ENCODE data around the gene EEF1AKMT3. TPM values are rescaled to one million over a fixed set of nuclear protein-coding genes. Genes with fewer than 3 reads are reported as not detected.

Gene EEF1AKMT3
- total RNA-seq, 3 donors from 2014 or later (not counting 1 experiment from before 2014, with no cell fraction given) = 1.3 to 2.6 (median 2.2) TPM

DNA sequence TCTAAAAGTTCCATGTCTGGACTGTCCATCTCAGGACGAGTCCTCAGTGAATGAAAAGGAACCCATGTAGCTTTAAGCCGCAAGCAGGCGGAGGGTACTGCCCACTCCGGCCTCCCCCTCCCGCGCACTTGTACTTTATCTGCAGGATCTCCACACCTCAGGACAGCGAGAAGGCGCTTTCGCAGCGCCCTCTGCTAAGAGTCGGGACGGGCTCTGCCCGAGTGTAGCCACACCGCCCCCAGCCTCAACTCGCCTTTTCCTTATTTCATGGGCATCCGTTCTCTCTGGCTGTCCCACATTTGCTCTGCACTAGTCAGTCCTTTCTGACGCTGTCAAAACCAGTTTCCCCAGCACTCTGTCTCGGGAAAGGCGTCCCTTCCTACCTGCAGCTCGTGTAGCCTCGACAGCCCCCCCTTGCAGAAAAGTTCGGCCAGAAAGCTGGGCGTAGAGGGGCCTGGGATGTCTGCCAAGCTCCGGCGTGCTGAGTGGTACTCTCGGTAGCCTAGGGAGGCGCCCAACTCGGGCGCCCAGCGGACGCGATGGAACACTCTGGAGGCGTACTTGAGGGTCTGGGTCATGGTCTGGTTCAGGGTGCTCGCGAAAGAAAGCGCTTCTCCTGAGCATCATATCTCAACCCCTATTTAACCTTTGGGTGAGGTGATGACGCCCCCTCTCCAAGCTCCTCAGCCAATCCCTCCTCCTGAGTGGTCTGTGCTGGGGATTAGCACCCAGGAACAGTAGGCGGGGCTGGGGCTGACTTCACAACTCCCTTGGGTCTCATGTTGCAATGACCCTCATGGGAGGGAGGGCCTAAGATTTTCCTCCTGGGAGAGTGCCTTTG, 5.7 kb upstream of the EEF1AKMT3 start, which contains the start of gene CYP27B1:
TSS of gene CYP27B1 (minus strand) at position 615 of the 841 bp plus-strand sequence. CDS start at position 578, 37 bp downstream.
- H3K9me3 Mint-ChIP-seq = no peaks in the 10 kb centered on the region
- no peaks in the 10 kb centered on the region for H3K36me3 Mint-ChIP-seq
- peaks cover 35% of the 10 kb centered on the region for H3K4me1 ChIP-seq (ENCODE audit: control insufficient read depth, insufficient read depth, low read length)
- H3K27ac Mint-ChIP-seq = peak within 1 kb of the TSS; percentile 31 to 36
- no peaks in the 10 kb centered on the region for H3K9me3 ChIP-seq (ENCODE audit: control insufficient read depth, insufficient read depth, low read length)
- peaks cover 27 to 31% of the 10 kb centered on the region in 2 donors for H3K4me1 Mint-ChIP-seq
- H3K4me3 ChIP-seq (ENCODE audit: low read length) = peak within 1 kb of the TSS; percentile 43
- no peak for TF ChIP-seq CTCF (IDR thresholded peaks at IDR 0.05)
- H3K27me3 ChIP-seq (ENCODE audit: control insufficient read depth, insufficient read depth, low read length) = peaks cover 41% of the 10 kb centered on the region
- peak; percentile 52 to 70 (median 58) for ATAC-seq
- peaks cover 40 to 44% of the 10 kb centered on the region in 2 donors for H3K27me3 Mint-ChIP-seq (ENCODE audit: low read depth in 2 of 2)
- peak in 1 of 2 donors; percentile 34 for DNase-seq
- intact Hi-C loops (cut with micrococcal nuclease) = no loop called here
- peak within 1 kb of the TSS; percentile 86 for H3K4me3 Mint-ChIP-seq
- 13% methylated on average over 38 of the region's 38 CpGs for WGBS (ENCODE audit: insufficient coverage)
- H3K27ac ChIP-seq (ENCODE audit: low read length) = no peak within 1 kb of the TSS
- no peaks in the 10 kb centered on the region for H3K36me3 ChIP-seq (ENCODE audit: control insufficient read depth, insufficient read depth, low read length)

DNA sequence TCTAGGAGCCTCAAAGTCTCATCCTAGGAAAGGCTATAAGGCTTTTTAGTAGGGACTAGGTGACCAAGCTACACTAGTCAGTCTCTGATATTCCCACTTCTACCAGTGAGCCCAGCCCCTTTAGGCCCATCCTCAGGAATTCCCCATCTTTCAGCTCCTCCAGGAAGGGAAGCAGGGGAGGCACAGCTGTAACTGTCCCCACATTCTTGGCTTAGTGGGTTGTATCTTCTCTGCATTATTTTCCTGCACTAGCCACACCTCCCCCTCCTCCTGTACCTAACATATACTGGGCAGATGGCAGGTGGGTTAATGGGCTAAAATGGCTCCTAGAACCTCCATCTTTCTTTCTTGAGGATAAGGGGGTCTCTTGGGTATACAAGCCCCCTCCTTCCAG, 5.1 kb upstream of the EEF1AKMT3 start:
- no peak for TF ChIP-seq CTCF (IDR thresholded peaks at IDR 0.05)
- Mint-ChIP-seq H3K27ac (no peak overlapping the region), H3K36me3 (no peaks in the 10 kb centered on the region), H3K9me3 (no peaks in the 10 kb centered on the region), H3K27me3 (ENCODE audit: low read depth in 2 of 2) (peaks cover 40 to 44% of the 10 kb centered on the region in 2 donors), H3K4me3 (no peak overlapping the region), H3K4me1 (peaks cover 31 to 35% of the 10 kb centered on the region in 2 donors)
- ATAC-seq (no peak), DNase-seq (no peak)
- intact Hi-C loops (cut with micrococcal nuclease) = no loop called here
- Histone ChIP-seq H3K36me3 (ENCODE audit: control insufficient read depth, insufficient read depth, low read length) (no peaks in the 10 kb centered on the region), H3K27ac (ENCODE audit: low read length) (no peak overlapping the region), H3K9me3 (ENCODE audit: control insufficient read depth, insufficient read depth, low read length) (no peaks in the 10 kb centered on the region), H3K4me3 (ENCODE audit: low read length) (no peak overlapping the region), H3K27me3 (ENCODE audit: control insufficient read depth, insufficient read depth, low read length) (peaks cover 41% of the 10 kb centered on the region), H3K4me1 (ENCODE audit: control insufficient read depth, insufficient read depth, low read length) (peaks cover 39% of the 10 kb centered on the region)

- Histone ChIP-seq H3K36me3 (ENCODE audit: control insufficient read depth, insufficient read depth, low read length) (no peaks in the 10 kb centered on the region), H3K9me3 (ENCODE audit: control insufficient read depth, insufficient read depth, low read length) (no peaks in the 10 kb centered on the region), H3K4me3 (ENCODE audit: low read length) (no peak overlapping the region), H3K27ac (ENCODE audit: low read length) (no peak overlapping the region), H3K4me1 (ENCODE audit: control insufficient read depth, insufficient read depth, low read length) (peaks cover 43% of the 10 kb centered on the region), H3K27me3 (ENCODE audit: control insufficient read depth, insufficient read depth, low read length) (peaks cover 41% of the 10 kb centered on the region)
- WGBS (ENCODE audit: insufficient coverage) = 96% methylated on average over 3 of the region's 3 CpGs
- Mint-ChIP-seq H3K27me3 (ENCODE audit: low read depth in 2 of 2) (peaks cover 40% of the 10 kb centered on the region in 2 donors), H3K4me3 (no peak overlapping the region), H3K4me1 (peaks cover 34 to 37% of the 10 kb centered on the region in 2 donors), H3K27ac (no peak overlapping the region), H3K36me3 (no peaks in the 10 kb centered on the region), H3K9me3 (no peaks in the 10 kb centered on the region)
- no peak for DNase-seq
- intact Hi-C loops (cut with micrococcal nuclease) = no loop called here
- TF ChIP-seq CTCF (IDR thresholded peaks at IDR 0.05) = no peak
- no peak for ATAC-seq
Observed at GRCh38 chr12:57767876-57768275, 4.5 kb upstream of the EEF1AKMT3 start.

Measured in natural killer cell (primary cell).